Measurements from ENCODE around the gene SP4. TPM values are rescaled to one million over a fixed set of nuclear protein-coding genes. Genes with fewer than 3 reads are reported as not detected.
A peak's percentile ranks its signal among the peaks of the same experiment; 100 is the strongest.

Gene SP4
- total RNA-seq, 1 donor from 2014 or later = 49.0 TPM

DNA sequence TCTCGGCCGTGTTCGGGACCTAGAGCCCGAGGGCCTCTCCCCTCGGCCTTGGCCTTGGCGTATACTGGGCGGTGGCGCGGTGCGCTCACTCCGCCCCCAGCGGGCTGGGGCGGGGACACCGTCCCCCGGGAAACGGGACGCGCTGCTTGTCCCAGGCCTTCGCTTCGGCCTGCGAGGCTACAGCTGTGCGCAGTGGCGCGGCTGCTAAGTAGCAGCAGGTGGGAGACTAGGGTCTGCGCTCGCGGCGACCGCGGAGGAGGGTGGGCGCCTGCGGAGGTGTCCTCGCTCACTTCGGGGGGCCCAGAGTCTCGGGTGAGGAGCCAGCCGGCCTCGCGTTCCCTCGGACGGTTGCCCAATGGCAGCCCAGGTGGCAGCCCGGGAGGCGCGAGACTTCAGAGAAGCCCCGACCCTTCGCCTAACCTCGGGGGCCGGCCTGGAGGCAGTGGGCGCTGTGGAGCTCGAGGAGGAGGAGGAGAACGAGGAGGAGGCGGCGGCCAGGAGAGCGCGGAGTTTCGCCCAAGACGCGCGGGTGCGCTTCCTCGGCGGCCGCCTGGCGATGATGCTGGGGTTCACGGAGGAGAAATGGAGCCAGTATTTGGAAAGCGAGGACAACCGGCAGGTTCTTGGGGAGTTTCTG lies 115.1 kb downstream of the SP4 start, which contains the start of gene DNAH11:
TSS of gene DNAH11 (plus strand) at position 149 of the 637 bp plus-strand sequence. CDS start at position 356, 207 bp downstream.
- Mint-ChIP-seq H3K4me1 (peaks cover 3% of the 10 kb centered on the region), H3K27ac (no peak within 1 kb of the TSS), H3K36me3 (no peaks in the 10 kb centered on the region), H3K4me3 (peak within 1 kb of the TSS; percentile 79), H3K27me3 (ENCODE audit: insufficient read depth, low read depth) (peaks cover 11% of the 10 kb centered on the region), H3K9me3 (peaks cover 4% of the 10 kb centered on the region)
- H3K27me3 ChIP-seq = peaks cover 64% of the 10 kb centered on the region
- no peak within 1 kb of the TSS for H3K9ac ChIP-seq
- H3F3A ChIP-seq (ENCODE audit: low read depth) = no peaks in the 10 kb centered on the region
- no peak within 1 kb of the TSS for H3K27ac ChIP-seq
- peak; percentile 23 for TF ChIP-seq EZH2phosphoT487 (IDR thresholded peaks at IDR 0.05)
- TF ChIP-seq EZH2 (IDR thresholded peaks at IDR 0.05) = no peak
- TF ChIP-seq, protein P1, sequence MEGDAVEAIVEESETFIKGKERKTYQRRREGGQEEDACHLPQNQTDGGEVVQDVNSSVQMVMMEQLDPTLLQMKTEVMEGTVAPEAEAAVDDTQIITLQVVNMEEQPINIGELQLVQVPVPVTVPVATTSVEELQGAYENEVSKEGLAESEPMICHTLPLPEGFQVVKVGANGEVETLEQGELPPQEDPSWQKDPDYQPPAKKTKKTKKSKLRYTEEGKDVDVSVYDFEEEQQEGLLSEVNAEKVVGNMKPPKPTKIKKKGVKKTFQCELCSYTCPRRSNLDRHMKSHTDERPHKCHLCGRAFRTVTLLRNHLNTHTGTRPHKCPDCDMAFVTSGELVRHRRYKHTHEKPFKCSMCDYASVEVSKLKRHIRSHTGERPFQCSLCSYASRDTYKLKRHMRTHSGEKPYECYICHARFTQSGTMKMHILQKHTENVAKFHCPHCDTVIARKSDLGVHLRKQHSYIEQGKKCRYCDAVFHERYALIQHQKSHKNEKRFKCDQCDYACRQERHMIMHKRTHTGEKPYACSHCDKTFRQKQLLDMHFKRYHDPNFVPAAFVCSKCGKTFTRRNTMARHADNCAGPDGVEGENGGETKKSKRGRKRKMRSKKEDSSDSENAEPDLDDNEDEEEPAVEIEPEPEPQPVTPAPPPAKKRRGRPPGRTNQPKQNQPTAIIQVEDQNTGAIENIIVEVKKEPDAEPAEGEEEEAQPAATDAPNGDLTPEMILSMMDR (IDR thresholded peaks at IDR 0.05) = no peak
- H3K79me2 ChIP-seq (ENCODE audit: low read depth) = no peaks in the 10 kb centered on the region
- peak within 1 kb of the TSS; percentile 87 for H2AFZ ChIP-seq (replicated peaks)
- H3K4me2 ChIP-seq = peak within 1 kb of the TSS; percentile 93
- peak; percentile 84 for DNase-seq (ENCODE audit: low spot score)
- H3K4me3 ChIP-seq = peak within 1 kb of the TSS; percentile 56
- no peaks in the 10 kb centered on the region for H3K9me3 ChIP-seq (ENCODE audit: low read depth)
- no peaks in the 10 kb centered on the region for H4K20me1 ChIP-seq (ENCODE audit: low read depth)
- peaks cover 8% of the 10 kb centered on the region for H3K4me1 ChIP-seq
- no peaks in the 10 kb centered on the region for H3K36me3 ChIP-seq

DNA sequence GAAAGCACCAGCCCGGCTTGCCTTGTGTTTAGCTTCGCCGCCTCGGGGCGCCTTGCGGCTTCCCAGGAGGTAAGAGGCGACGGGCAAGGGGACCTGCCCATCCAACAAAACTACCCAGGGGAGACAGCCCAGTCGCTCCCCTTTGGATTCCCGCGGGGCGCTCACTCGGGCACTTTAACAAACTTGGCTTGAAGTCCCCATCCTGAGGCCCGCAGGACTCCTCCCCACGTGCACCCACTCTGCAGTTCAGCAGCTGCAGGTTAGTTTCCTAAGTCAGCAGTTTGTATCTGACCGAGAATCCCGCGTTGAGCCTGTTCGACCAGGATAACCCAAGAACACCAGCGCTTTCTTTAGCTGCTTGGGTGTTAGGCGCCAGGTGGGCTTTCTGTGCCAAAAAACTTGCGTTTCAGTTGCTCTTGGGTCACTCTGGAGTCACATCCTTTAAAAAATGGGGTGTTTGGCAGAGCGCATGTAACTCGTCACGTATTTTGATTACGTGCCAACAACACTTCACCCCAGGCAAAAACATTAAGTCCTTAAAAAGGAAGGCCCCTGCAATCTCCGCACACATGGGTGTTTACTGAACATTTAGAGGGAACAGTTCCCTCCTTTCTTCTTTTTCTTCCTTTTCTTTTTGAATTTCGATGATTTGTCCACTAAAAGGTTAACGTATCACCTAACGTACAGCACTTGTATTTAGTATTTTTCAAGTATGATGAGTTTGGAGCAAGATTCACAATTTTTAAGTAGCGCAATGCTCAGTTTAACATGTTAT lies 115.8 kb downstream of the SP4 start:
- Mint-ChIP-seq H3K27me3 (ENCODE audit: insufficient read depth, low read depth) (peaks cover 11% of the 10 kb centered on the region), H3K9me3 (peaks cover 3% of the 10 kb centered on the region), H3K36me3 (no peaks in the 10 kb centered on the region), H3K4me3 (peak overlapping the region; percentile 76), H3K4me1 (peaks cover 3% of the 10 kb centered on the region), H3K27ac (no peak overlapping the region)
- Histone ChIP-seq H3F3A (ENCODE audit: low read depth) (no peaks in the 10 kb centered on the region), H3K9me3 (ENCODE audit: low read depth) (no peaks in the 10 kb centered on the region), H3K4me3 (peak overlapping the region; percentile 56), H4K20me1 (ENCODE audit: low read depth) (no peaks in the 10 kb centered on the region), H3K9ac (no peak overlapping the region), H3K4me1 (peaks cover 8% of the 10 kb centered on the region), H3K36me3 (no peaks in the 10 kb centered on the region), H3K27ac (no peak overlapping the region), H3K4me2 (peak overlapping the region; percentile 93), H3K79me2 (ENCODE audit: low read depth) (no peaks in the 10 kb centered on the region), H3K27me3 (peaks cover 64% of the 10 kb centered on the region), H2AFZ (replicated peaks) (peak overlapping the region; percentile 87)
- peak; percentile 29 for DNase-seq (ENCODE audit: low spot score)
- TF ChIP-seq EZH2phosphoT487 (IDR thresholded peaks at IDR 0.05) (peak; percentile 19), EZH2 (IDR thresholded peaks at IDR 0.05) (peak; percentile 64)
- TF ChIP-seq, protein P1 (IDR thresholded peaks at IDR 0.05) = no peak

DNA sequence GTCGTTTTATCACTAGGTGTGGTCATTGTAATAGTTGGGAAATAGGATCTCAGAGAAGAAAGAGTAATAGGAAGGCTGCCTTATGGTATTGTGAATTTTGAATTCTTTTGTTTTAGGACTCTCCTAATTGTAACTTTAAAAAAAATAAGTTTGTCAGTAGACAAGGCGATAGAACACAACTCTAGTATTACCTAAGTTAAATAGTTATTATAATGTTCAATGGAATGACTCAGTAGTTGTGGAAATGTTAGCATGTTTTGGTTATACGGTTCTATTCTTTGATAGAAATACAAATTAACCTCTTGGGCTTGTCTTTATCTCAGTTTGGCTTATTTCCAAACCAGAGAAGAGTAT lies 116.4 kb downstream of the SP4 start:
- Histone ChIP-seq H3K4me3 (no peak overlapping the region), H3K9ac (no peak overlapping the region), H3K4me1 (peaks cover 8% of the 10 kb centered on the region), H3K27ac (no peak overlapping the region), H3F3A (ENCODE audit: low read depth) (no peaks in the 10 kb centered on the region), H4K20me1 (ENCODE audit: low read depth) (no peaks in the 10 kb centered on the region), H3K9me3 (ENCODE audit: low read depth) (no peaks in the 10 kb centered on the region), H2AFZ (replicated peaks) (no peak overlapping the region), H3K79me2 (ENCODE audit: low read depth) (no peaks in the 10 kb centered on the region), H3K36me3 (no peaks in the 10 kb centered on the region), H3K27me3 (peaks cover 64% of the 10 kb centered on the region), H3K4me2 (peak overlapping the region; percentile 93)
- H3K4me1 Mint-ChIP-seq = peaks cover 3% of the 10 kb centered on the region
- TF ChIP-seq, protein P1 (IDR thresholded peaks at IDR 0.05) = no peak
- TF ChIP-seq EZH2 (IDR thresholded peaks at IDR 0.05) (no peak), EZH2phosphoT487 (IDR thresholded peaks at IDR 0.05) (no peak)
- no peaks in the 10 kb centered on the region for H3K36me3 Mint-ChIP-seq
- H3K27ac Mint-ChIP-seq = no peak overlapping the region
- peaks cover 11% of the 10 kb centered on the region for H3K27me3 Mint-ChIP-seq (ENCODE audit: insufficient read depth, low read depth)
- peak overlapping the region; percentile 76 for H3K4me3 Mint-ChIP-seq
- no peak for DNase-seq (ENCODE audit: low spot score)
- H3K9me3 Mint-ChIP-seq = no peaks in the 10 kb centered on the region

All from neural progenitor cell (in vitro differentiated cells).